Large intestine (tissue), 12 donors: Measurements from ENCODE around the gene ZBTB39. TPM values are rescaled to one million over a fixed set of nuclear protein-coding genes. Genes with fewer than 3 reads are reported as not detected.
"Not testable (repeated sequence)": the region's sequence is repeated elsewhere in the genome, so short reads cannot be mapped to it uniquely, and the experiment has no call there.

ENCODE experiments used
- DNase-seq, 2 donors: peaks; one replicate each; pipeline versions ENCODE4 v3.0.0 to v3.0.0-alpha.2; 2013
- H3K27ac ChIP-seq: one replicate; pipeline ENCODE4 v1.5.1; 2013; ENCODE audit warnings: low read length
- H3K27me3 ChIP-seq: 2 replicates; pipeline ENCODE4 v1.6.1; 2013; ENCODE audit warnings: low read length; ENCODE audit not compliant: control insufficient read depth, insufficient read depth
- H3K36me3 ChIP-seq: 2 replicates; pipeline ENCODE4 v1.6.1; 2013; ENCODE audit warnings: low read length; ENCODE audit not compliant: control insufficient read depth, insufficient read depth
- H3K4me1 ChIP-seq: one replicate; pipeline ENCODE4 v1.6.1; 2013; ENCODE audit warnings: low read length; ENCODE audit not compliant: control insufficient read depth, insufficient read depth
- H3K4me3 ChIP-seq: one replicate; pipeline ENCODE4 v1.5.1; 2013; ENCODE audit warnings: low read length
- H3K9me3 ChIP-seq: one replicate; pipeline ENCODE4 v1.6.1; 2013; ENCODE audit warnings: mild to moderate bottlenecking, low read depth, low read length, moderate library complexity; ENCODE audit not compliant: control insufficient read depth
- WGBS: methylation state at CpG from one replicate; pipeline ENCODE4 v1.1.5; 2013; ENCODE audit warnings: low lambda C conversion rate; ENCODE audit not compliant: insufficient coverage; 5-methylcytosine and 5-hydroxymethylcytosine counted together
- long read RNA-seq, 11 donors: transcript quantifications; one replicate each; lab custom pipeline, GENCODE V29; 2026
- polyA plus RNA-seq: library from polyadenylated mRNA; unstranded; fragments of 120-200 nt; gene quantifications from one replicate; pipeline ENCODE4 v1.2.1, GENCODE V29; 2013

The ZBTB39 gene, protein sequence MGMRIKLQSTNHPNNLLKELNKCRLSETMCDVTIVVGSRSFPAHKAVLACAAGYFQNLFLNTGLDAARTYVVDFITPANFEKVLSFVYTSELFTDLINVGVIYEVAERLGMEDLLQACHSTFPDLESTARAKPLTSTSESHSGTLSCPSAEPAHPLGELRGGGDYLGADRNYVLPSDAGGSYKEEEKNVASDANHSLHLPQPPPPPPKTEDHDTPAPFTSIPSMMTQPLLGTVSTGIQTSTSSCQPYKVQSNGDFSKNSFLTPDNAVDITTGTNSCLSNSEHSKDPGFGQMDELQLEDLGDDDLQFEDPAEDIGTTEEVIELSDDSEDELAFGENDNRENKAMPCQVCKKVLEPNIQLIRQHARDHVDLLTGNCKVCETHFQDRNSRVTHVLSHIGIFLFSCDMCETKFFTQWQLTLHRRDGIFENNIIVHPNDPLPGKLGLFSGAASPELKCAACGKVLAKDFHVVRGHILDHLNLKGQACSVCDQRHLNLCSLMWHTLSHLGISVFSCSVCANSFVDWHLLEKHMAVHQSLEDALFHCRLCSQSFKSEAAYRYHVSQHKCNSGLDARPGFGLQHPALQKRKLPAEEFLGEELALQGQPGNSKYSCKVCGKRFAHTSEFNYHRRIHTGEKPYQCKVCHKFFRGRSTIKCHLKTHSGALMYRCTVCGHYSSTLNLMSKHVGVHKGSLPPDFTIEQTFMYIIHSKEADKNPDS
- 6.9 TPM for polyA plus RNA-seq
- long read RNA-seq, donor 1, full-length matches to known transcripts, result 1 of 1 reads
- long read RNA-seq, donor 1, partial matches to known transcripts, result 0 of 1 reads
- long read RNA-seq, donor 1, other reads (novel, unspliced or antisense), result 0 of 1 reads
- long read RNA-seq, donor 2, full-length matches to known transcripts, result 2 of 2 reads
- long read RNA-seq, donor 2, partial matches to known transcripts, result 0 of 2 reads
- long read RNA-seq, donor 2, other reads (novel, unspliced or antisense), result 0 of 2 reads
- long read RNA-seq, donor 3, result 0 reads
- long read RNA-seq, donor 4, result 0 reads
- long read RNA-seq, donor 5, full-length matches to known transcripts, result 5 of 5 reads
- long read RNA-seq, donor 5, partial matches to known transcripts, result 0 of 5 reads
- long read RNA-seq, donor 5, other reads (novel, unspliced or antisense), result 0 of 5 reads
- long read RNA-seq, donor 6, full-length matches to known transcripts, result 6 of 6 reads
- long read RNA-seq, donor 6, partial matches to known transcripts, result 0 of 6 reads
- long read RNA-seq, donor 6, other reads (novel, unspliced or antisense), result 0 of 6 reads
- long read RNA-seq, donor 7, full-length matches to known transcripts, result 1 of 1 reads
- long read RNA-seq, donor 7, partial matches to known transcripts, result 0 of 1 reads
- long read RNA-seq, donor 7, other reads (novel, unspliced or antisense), result 0 of 1 reads
- long read RNA-seq, donor 8, full-length matches to known transcripts, result 5 of 5 reads
- long read RNA-seq, donor 8, partial matches to known transcripts, result 0 of 5 reads
- long read RNA-seq, donor 8, other reads (novel, unspliced or antisense), result 0 of 5 reads
- long read RNA-seq, donor 9, full-length matches to known transcripts, result 2 of 2 reads
- long read RNA-seq, donor 9, partial matches to known transcripts, result 0 of 2 reads
- long read RNA-seq, donor 9, other reads (novel, unspliced or antisense), result 0 of 2 reads
- long read RNA-seq, donor 10, full-length matches to known transcripts, result 5 of 5 reads
- long read RNA-seq, donor 10, partial matches to known transcripts, result 0 of 5 reads
- long read RNA-seq, donor 10, other reads (novel, unspliced or antisense), result 0 of 5 reads
- long read RNA-seq, donor 11, result 0 reads

DNA sequence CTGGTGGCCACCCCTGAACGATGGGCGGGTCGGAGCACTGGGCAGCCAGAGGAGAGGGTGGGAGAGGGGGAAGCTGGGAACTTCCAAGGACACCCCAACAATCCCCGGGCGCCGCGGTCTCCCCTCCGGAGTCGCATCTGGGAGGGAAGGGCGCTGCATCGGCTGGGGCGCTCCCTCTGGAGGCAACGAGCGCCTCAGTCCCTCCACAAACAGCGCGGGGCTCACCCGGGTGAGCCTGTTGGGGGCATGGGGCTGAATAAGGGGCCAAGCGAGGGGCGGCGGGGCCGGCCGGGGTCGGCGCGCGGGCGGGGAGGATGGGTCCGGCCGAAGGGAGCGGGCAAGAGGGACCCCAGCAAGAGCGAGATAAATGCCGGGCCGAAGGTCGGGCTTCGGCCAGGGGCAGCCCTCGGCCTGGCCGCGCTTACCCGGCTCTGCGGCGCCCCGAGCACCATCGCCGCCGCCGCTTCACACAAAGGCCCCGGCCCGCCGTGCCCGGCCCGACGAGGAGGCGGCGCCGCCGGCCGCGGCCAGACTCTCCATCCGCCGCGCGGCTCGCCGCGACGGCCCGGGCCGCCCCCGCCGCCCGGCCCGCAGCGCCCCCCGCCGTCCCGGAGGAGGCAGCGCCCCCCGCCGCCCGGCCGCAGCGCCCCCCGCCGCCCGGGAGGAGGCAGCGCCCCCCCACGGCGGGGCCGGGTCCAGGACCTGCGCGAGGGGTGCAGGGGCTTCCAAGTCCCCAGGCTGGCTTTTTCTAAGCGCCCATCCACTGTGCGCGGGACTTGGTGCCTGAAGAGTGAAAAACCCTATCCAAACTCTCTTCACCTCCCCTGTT is at the start of gene ZBTB39:
Gene ZBTB39, minus strand, starts transcription at position 567 of the 829 bp plus-strand sequence. CDS start 1,629 bp downstream, outside the sequence.
- Histone ChIP-seq H3K9me3 (no peaks in the 10 kb centered on the region), H3K36me3 (peaks cover 35% of the 10 kb centered on the region), H3K4me3 (peak within 1 kb of the TSS; percentile 72), H3K4me1 (peaks cover 27% of the 10 kb centered on the region), H3K27ac (peak within 1 kb of the TSS; percentile 14), H3K27me3 (no peaks in the 10 kb centered on the region)
- peak in 1 of 2 donors; percentile 65 for DNase-seq
- WGBS, result no CpG with 5 or more reads among the region's 94 CpGs

DNA sequence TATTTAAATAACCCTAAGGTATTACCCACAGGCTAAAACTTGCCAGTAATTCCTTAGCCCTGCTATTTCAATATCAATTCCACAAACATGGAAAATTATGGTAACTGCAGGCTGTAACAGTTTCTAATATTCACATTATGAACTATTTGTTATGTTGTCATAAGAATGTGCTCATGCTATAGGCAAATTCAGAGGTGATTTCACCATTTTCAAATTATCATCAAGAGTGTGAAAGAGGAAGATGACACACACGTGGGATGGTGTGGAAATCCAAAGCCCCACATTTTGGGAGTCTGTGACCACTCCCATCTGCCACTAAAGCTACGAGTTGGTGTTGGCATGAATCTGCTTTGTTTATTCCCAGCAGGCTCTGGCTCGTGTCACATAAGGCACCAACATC is 49.5 kb upstream of the ZBTB39 start:
- H3K4me3 ChIP-seq, result no peak overlapping the region
- whole genome bisulfite sequencing, result no CpG with 5 or more reads among the region's 3 CpGs

DNA sequence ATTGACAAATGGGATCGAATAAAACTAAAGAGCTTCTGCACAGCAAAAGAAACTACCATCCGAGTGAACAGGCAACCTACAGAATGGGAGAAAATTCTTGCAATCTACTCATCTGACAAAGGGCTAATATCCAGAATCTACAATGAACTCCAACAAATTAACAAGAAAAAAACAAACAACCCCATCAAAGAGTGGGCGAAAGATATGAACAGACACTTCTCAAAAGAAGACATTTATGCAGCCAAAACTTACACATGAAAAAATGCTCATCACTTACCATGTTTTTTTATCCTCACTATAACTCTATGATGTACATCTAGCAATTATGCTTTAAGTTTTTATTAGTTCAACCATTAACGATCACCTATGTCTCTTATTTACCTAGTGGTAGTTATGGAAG is 47.6 kb upstream of the ZBTB39 start:
- not testable (repeated sequence) for H3K9me3 ChIP-seq, H3K27me3 ChIP-seq
- 100% methylated on average over 1 of the region's 4 CpGs for WGBS

More for the DNA sequence above, 49.5 kb upstream of the ZBTB39 start:
- H3K4me1 ChIP-seq, result peaks cover 39% of the 10 kb centered on the region
- peaks cover 11% of the 10 kb centered on the region for H3K36me3 ChIP-seq
- no peak overlapping the region for H3K27ac ChIP-seq
- no peak for DNase-seq
- no peaks in the 10 kb centered on the region for H3K27me3 ChIP-seq
- no peaks in the 10 kb centered on the region for H3K9me3 ChIP-seq

DNA sequence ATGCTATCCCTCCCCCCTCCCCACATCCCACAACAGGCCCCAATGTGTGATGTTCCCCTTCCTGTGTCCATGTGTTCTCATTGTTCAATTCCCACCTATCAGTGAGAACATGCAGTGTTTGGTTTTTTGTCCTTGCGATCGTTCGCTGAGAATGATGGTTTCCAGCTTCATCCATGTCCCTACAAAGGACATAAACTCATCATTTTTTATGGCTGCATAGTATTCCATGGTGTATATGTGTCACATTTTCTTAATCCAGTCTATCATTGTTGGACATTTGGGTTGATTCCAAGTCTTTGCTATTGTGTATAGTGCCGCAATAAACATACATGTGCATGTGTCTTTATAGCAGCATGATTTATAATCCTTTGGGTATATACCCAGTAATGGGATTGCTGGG is 46.8 kb upstream of the ZBTB39 start:
- not testable (repeated sequence) for H3K27me3 ChIP-seq, H3K9me3 ChIP-seq, H3K4me3 ChIP-seq, H3K27ac ChIP-seq, H3K36me3 ChIP-seq, DNase-seq
- no CpG with 5 or more reads among the region's 4 CpGs for WGBS
- peaks cover 26% of the 10 kb centered on the region for H3K4me1 ChIP-seq

More for the DNA sequence above, 47.6 kb upstream of the ZBTB39 start:
- H3K4me1 ChIP-seq, result peaks cover 32% of the 10 kb centered on the region
- not testable (repeated sequence) for H3K36me3 ChIP-seq, DNase-seq, H3K27ac ChIP-seq, H3K4me3 ChIP-seq

DNA sequence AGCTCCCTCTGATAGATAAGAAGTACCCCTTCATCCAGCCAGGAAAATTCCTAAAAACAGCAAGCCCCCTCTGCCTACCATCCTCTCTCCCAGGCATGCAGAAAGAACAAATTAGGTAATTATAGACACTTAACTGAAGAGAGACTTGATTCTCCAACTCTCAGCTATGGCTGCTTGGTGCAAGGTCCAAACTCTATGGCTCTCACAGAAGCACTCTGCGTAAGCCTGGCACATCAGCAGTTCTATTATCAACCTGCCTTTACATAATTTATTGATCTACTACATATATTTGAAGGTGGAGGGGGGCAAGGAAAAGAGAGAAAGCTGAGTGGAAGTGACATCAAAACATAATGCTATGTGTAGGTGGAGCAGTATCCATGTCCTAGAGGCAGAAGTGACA is 44.7 kb upstream of the ZBTB39 start:
- H3K9me3 ChIP-seq, result no peaks in the 10 kb centered on the region
- WGBS, result no CpG with 5 or more reads among the region's 1 CpG
- peaks cover 19% of the 10 kb centered on the region for H3K36me3 ChIP-seq
- no peaks in the 10 kb centered on the region for H3K27me3 ChIP-seq
- peak; percentile 33 to 74 for DNase-seq
- peak overlapping the region; percentile 81 for H3K27ac ChIP-seq
- H3K4me3 ChIP-seq, result peak overlapping the region; percentile 54
- H3K4me1 ChIP-seq, result peaks cover 34% of the 10 kb centered on the region

DNA sequence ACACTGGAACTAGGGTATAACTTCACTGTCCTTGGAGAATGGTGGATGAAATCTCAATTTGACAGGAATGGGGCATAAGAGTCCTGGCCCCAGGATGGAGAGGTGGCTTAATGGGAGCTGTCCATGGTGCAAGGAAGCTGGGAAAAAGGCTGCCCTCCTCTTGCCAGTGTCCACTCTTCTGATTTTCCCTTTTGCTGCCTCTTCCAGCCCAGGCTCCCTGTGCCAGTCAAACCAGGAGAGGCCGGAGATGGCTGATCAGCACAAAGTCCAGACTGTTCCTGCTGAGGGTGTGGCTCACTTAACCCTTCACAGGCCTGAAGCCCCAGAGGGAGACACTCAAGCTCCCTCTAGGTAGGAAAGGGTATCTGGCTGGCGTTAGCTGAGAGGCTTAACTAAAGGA is 43.5 kb upstream of the ZBTB39 start, which contains the start of gene MYO1A:
Gene MYO1A, minus strand, starts transcription at position 240 of the 400 bp plus-strand sequence. CDS start 1,806 bp downstream, outside the sequence.
- Histone ChIP-seq H3K27me3 (no peaks in the 10 kb centered on the region), H3K9me3 (no peaks in the 10 kb centered on the region), H3K27ac (peak within 1 kb of the TSS; percentile 81), H3K36me3 (peaks cover 29% of the 10 kb centered on the region), H3K4me3 (peak within 1 kb of the TSS; percentile 54), H3K4me1 (peaks cover 38% of the 10 kb centered on the region)
- no CpG with 5 or more reads among the region's 2 CpGs for WGBS
- DNase-seq, result peak; percentile 78 to 88

DNA sequence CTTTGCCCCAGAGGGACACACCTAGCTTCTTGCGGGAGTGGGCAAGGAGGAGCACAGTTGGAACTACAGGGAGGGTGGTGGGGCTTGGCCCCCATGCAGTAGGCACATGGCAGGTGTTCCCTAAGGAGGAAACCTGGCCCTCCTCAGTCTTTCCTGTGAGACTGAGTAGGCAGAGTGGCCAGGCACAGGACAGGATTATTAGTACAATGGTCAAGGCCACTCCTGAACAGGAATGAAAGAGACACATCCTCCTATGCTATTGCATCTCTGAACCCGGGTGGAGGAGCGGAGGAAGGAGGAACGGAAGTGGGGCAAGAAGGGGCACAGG is 42.7 kb upstream of the ZBTB39 start:
- peak overlapping the region; percentile 54 for H3K4me3 ChIP-seq
- peak overlapping the region; percentile 81 for H3K27ac ChIP-seq
- H3K27me3 ChIP-seq, result no peaks in the 10 kb centered on the region
- H3K36me3 ChIP-seq, result peaks cover 34% of the 10 kb centered on the region
- no peaks in the 10 kb centered on the region for H3K9me3 ChIP-seq
- WGBS, result no CpG with 5 or more reads among the region's 4 CpGs
- DNase-seq, result peak; percentile 58 to 87
- peaks cover 38% of the 10 kb centered on the region for H3K4me1 ChIP-seq

DNA sequence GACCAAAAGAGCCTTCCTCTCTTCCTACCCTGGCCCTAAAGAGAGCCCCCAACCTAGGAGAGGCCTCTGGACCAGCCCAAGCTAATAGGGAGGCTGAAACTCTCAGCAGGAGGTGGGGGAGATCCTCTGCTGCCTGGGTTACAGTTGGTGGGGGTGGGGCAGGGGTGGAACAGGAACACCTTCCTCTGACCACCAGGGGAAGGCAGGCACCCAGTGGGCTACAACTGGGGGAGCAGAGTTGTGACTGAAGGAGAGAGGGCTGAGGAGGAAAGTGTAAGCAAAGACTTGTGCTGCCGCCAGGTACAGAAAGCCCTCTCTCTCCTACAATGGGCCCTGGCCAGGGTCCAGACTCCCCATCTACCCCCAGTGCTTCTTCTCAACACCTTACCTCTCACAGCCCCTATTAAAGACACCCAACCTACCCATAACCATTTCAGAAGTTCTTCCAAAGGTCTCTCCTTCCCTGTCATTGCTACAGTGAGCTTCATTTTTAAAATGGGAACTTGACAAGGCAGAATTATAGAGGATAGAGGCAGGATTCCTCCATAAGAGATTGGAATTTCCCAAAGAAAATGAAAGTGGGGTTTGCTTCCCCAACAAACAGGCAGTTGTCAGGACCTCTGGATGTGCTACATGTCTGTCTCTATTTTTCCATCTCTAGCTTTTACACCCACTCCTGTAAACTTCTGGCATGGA is 42.2 kb upstream of the ZBTB39 start:
- peaks cover 39% of the 10 kb centered on the region for H3K36me3 ChIP-seq
- peaks cover 38% of the 10 kb centered on the region for H3K4me1 ChIP-seq
- no peaks in the 10 kb centered on the region for H3K27me3 ChIP-seq
- WGBS, result no CpG with 5 or more reads among the region's 1 CpG
- DNase-seq, result no peak
- H3K9me3 ChIP-seq, result no peaks in the 10 kb centered on the region
- peak overlapping the region; percentile 81 for H3K27ac ChIP-seq
- H3K4me3 ChIP-seq, result peak overlapping the region; percentile 54
